Measurements from ENCODE around the gene YIPF2. TPM values are rescaled to one million over a fixed set of nuclear protein-coding genes. Genes with fewer than 3 reads are reported as not detected.

YIPF2 gene
- total and polyA plus RNA-seq, 12 donors = 13.7 to 36.7 (median 17.2) TPM

GRCh38 chr19:10876459-10877240, 51.8 kb downstream of the YIPF2 start:
- Histone ChIP-seq H3K4me3 (no peak overlapping the region), H3K9me3 (no peaks in the 10 kb centered on the region)
- DNase-seq = peak; percentile 30 to 35

GRCh38 chr19:10874024-10874423, 54.4 kb downstream of the YIPF2 start:
- WGBS, 2 donors = 91 to 94% methylated on average over 1 of the region's 1 CpG
- H3K27ac ChIP-seq = no peak overlapping the region
- H3K27me3 ChIP-seq = no peaks in the 10 kb centered on the region
- intact Hi-C loops (cut with DNase I) = loop anchor here in 5 of 10 donors (5.0 to 10.0 kb wide), 2 partner anchors 51 to 53 kb away; partner anchors contain the start of genes TIMM29 (in 5 of the 5) and YIPF2 (in 5 of the 5)
- H3K4me1 ChIP-seq = peaks cover 8 to 74% (median 43%) of the 10 kb centered on the region in 9 donors
- DNase-seq (no peak), ATAC-seq (no peak)
- TF ChIP-seq CTCF (IDR thresholded peaks at IDR 0.05) = no peak
- no peaks in the 10 kb centered on the region for H3K9me3 ChIP-seq
- no peak overlapping the region for H3K4me3 ChIP-seq
- H3K36me3 ChIP-seq = peaks cover 0 to 4% (median 0%) of the 10 kb centered on the region in 9 donors

More at GRCh38 chr19:10876459-10877240, 51.8 kb downstream of the YIPF2 start:
- Histone ChIP-seq H3K4me1 (peaks cover 8 to 78% (median 56%) of the 10 kb centered on the region in 9 donors), H3K36me3 (peaks cover 0 to 4% (median 0%) of the 10 kb centered on the region in 9 donors), H3K27ac (peak overlapping the region in 9 of 10 donors; percentile 14 to 87 (median 66)), H3K27me3 (no peaks in the 10 kb centered on the region)
- TF ChIP-seq CTCF (IDR thresholded peaks at IDR 0.05) = no peak
- 53 to 59% methylated on average over 10 of the region's 10 CpGs for WGBS, 2 donors
- peak; percentile 29 to 80 (median 60) for ATAC-seq
- intact Hi-C loops (cut with DNase I) = loop anchor here in 3 of 10 donors (5.0 to 10.0 kb wide), 2 partner anchors 48 to 51 kb away; partner anchors contain the start of genes TIMM29 (in 3 of the 3) and YIPF2 (in 3 of the 3)

GRCh38 chr19:10872546-10873107, 55.8 kb downstream of the YIPF2 start:
- 16% methylated on average over 16 of the region's 16 CpGs for WGBS, 2 donors
- Histone ChIP-seq H3K9me3 (no peaks in the 10 kb centered on the region), H3K4me1 (peaks cover 8 to 70% (median 37%) of the 10 kb centered on the region in 9 donors), H3K27ac (peak overlapping the region in 9 of 10 donors; percentile 52 to 90 (median 80)), H3K27me3 (no peaks in the 10 kb centered on the region), H3K36me3 (peaks cover 0 to 4% (median 0%) of the 10 kb centered on the region in 9 donors), H3K4me3 (peak overlapping the region; percentile 55 to 99 (median 70))
- ATAC-seq (no peak), DNase-seq (no peak)
- no peak for TF ChIP-seq CTCF (IDR thresholded peaks at IDR 0.05)
- intact Hi-C loops (cut with DNase I) = loop anchor here in 5 of 10 donors (5.0 to 10.0 kb wide), 2 partner anchors 52 to 55 kb away; partner anchors contain the start of genes TIMM29 (in 5 of the 5) and YIPF2 (in 5 of the 5)

Other genes starting within 250 kb of the YIPF2 start
- gene QTRT1, start 227.2 kb downstream of the YIPF2 start, total RNA-seq = 10 to 100 TPM; 24.3 to 33.1 (median 26.5) TPM
- 10 to 100 TPM; 43.6 to 92.3 TPM for gene QTRT1, start 227.2 kb downstream of the YIPF2 start, polyA plus RNA-seq
- gene DNM2, start 210.6 kb downstream of the YIPF2 start, total RNA-seq = 100 to 1,000 TPM; 118 to 206 (median 135) TPM
- 100 to 1,000 TPM in 1 of 2 donors, 10 to 100 TPM in 1; 78.9 to 110 TPM for gene DNM2, start 210.6 kb downstream of the YIPF2 start, polyA plus RNA-seq
- 10 to 100 TPM; 25.9 to 38.6 (median 32.9) TPM for gene TMED1, start 92.4 kb downstream of the YIPF2 start, total RNA-seq
- 10 to 100 TPM; 40.4 to 88.6 TPM for gene TMED1, start 92.4 kb downstream of the YIPF2 start, polyA plus RNA-seq
- gene C19orf38, start 80.2 kb downstream of the YIPF2 start, total RNA-seq = 1 to 10 TPM in 3 of 10 donors, under 1 TPM in 6, not detected in 1; 0.27 to 4.0 (median 0.61) TPM
- 1 to 10 TPM in 1 of 2 donors, under 1 TPM in 1; 0.66 to 1.3 TPM for gene C19orf38, start 80.2 kb downstream of the YIPF2 start, polyA plus RNA-seq
- gene CARM1, start 57.1 kb downstream of the YIPF2 start, total RNA-seq = 10 to 100 TPM; 25.8 to 45.4 (median 28.8) TPM
- 10 to 100 TPM; 26.2 to 27.4 TPM for gene CARM1, start 57.1 kb downstream of the YIPF2 start, polyA plus RNA-seq
- gene TIMM29, start 172 bp upstream of the YIPF2 start, total RNA-seq = 10 to 100 TPM; 10.8 to 16.1 (median 14.5) TPM
- 10 to 100 TPM; 15.6 to 17.3 TPM for gene TIMM29, start 172 bp upstream of the YIPF2 start, polyA plus RNA-seq
- gene SMARCA4, start 32.4 kb upstream of the YIPF2 start, total RNA-seq = 10 to 100 TPM; 35.2 to 54.4 (median 42.2) TPM
- 10 to 100 TPM; 53.0 to 64.8 TPM for gene SMARCA4, start 32.4 kb upstream of the YIPF2 start, polyA plus RNA-seq
- 10 to 100 TPM in 8 of 10 donors, 1 to 10 TPM in 2; 4.5 to 76.1 (median 16.4) TPM for gene LDLR, start 160.8 kb upstream of the YIPF2 start, total RNA-seq
- 10 to 100 TPM in 1 of 2 donors, 1 to 10 TPM in 1; 7.4 to 24.1 TPM for gene LDLR, start 160.8 kb upstream of the YIPF2 start, polyA plus RNA-seq
- gene SPC24, start 227.1 kb upstream of the YIPF2 start, total RNA-seq = 1 to 10 TPM; 1.6 to 8.5 (median 3.2) TPM
- 1 to 10 TPM in 1 of 2 donors, under 1 TPM in 1; 0.93 to 5.9 TPM for gene SPC24, start 227.1 kb upstream of the YIPF2 start, polyA plus RNA-seq